ENCODE data around the gene TRPM4.
"Not testable (repeated sequence)": the region's sequence is repeated elsewhere in the genome, so short reads cannot be mapped to it uniquely, and the experiment has no call there.

TRPM4 gene

GRCh38 chr19:49153167-49153809 lies 4.3 kb upstream of the TRPM4 start:
- Mint-ChIP-seq H3K4me3 (no peak overlapping the region), H3K27ac (no peak overlapping the region), H3K36me3 (ENCODE audit: low read depth) (no peaks in the 10 kb centered on the region), H3K9me3 (no peaks in the 10 kb centered on the region), H3K4me1 (ENCODE audit: low read depth) (peaks cover 25% of the 10 kb centered on the region), H3K27me3 (peaks cover 66% of the 10 kb centered on the region)

- Mint-ChIP-seq H3K27ac (no peak overlapping the region), H3K36me3 (ENCODE audit: low read depth) (no peaks in the 10 kb centered on the region), H3K4me3 (no peak overlapping the region), H3K4me1 (ENCODE audit: low read depth) (peaks cover 23% of the 10 kb centered on the region), H3K27me3 (peaks cover 63% of the 10 kb centered on the region), H3K9me3 (no peaks in the 10 kb centered on the region)
Measured at GRCh38 chr19:49154279-49154678, 3.3 kb upstream of the TRPM4 start.

GRCh38 chr19:49155005-49155819 lies 2.4 kb upstream of the TRPM4 start, which contains the start of gene HRC:
Gene HRC (minus strand): TSS chr19:49155396. CDS start chr19:49155237, 159 bp downstream.
- no peak within 1 kb of the TSS for H3K27ac Mint-ChIP-seq
- peaks cover 13% of the 10 kb centered on the region for H3K4me1 Mint-ChIP-seq (ENCODE audit: low read depth)

GRCh38 chr19:49155820-49156346 lies 1.7 kb upstream of the TRPM4 start:
- Mint-ChIP-seq H3K27ac (no peak overlapping the region), H3K9me3 (no peaks in the 10 kb centered on the region), H3K27me3 (peaks cover 67% of the 10 kb centered on the region), H3K4me1 (ENCODE audit: low read depth) (peaks cover 12% of the 10 kb centered on the region), H3K36me3 (ENCODE audit: low read depth) (no peaks in the 10 kb centered on the region), H3K4me3 (no peak overlapping the region)

More at GRCh38 chr19:49155005-49155819, 2.4 kb upstream of the TRPM4 start, which contains the start of gene HRC:
- H3K4me3 Mint-ChIP-seq: no peak within 1 kb of the TSS
- peaks cover 63% of the 10 kb centered on the region for H3K27me3 Mint-ChIP-seq
- H3K36me3 Mint-ChIP-seq (ENCODE audit: low read depth): no peaks in the 10 kb centered on the region
- H3K9me3 Mint-ChIP-seq: no peaks in the 10 kb centered on the region

GRCh38 chr19:49160450-49161189 lies 3.0 kb downstream of the TRPM4 start:
- peaks cover 41% of the 10 kb centered on the region for H3K27me3 Mint-ChIP-seq
- no peak overlapping the region for H3K4me3 Mint-ChIP-seq
- H3K36me3 Mint-ChIP-seq (ENCODE audit: low read depth): no peaks in the 10 kb centered on the region
- H3K9me3 Mint-ChIP-seq: no peaks in the 10 kb centered on the region
- peaks cover 5% of the 10 kb centered on the region for H3K4me1 Mint-ChIP-seq (ENCODE audit: low read depth)
- H3K27ac Mint-ChIP-seq: no peak overlapping the region

- Mint-ChIP-seq H3K4me1 (ENCODE audit: low read depth) (peaks cover 5% of the 10 kb centered on the region), H3K36me3 (ENCODE audit: low read depth) (no peaks in the 10 kb centered on the region), H3K4me3 (no peak overlapping the region), H3K27ac (no peak overlapping the region), H3K27me3 (peaks cover 38% of the 10 kb centered on the region), H3K9me3 (no peaks in the 10 kb centered on the region)
Measured at GRCh38 chr19:49161987-49162386, 4.4 kb downstream of the TRPM4 start.

GRCh38 chr19:49165111-49165750 lies 7.6 kb downstream of the TRPM4 start:
- no peaks in the 10 kb centered on the region for H3K4me1 Mint-ChIP-seq (ENCODE audit: low read depth)
- no peaks in the 10 kb centered on the region for H3K36me3 Mint-ChIP-seq (ENCODE audit: low read depth)
- peaks cover 19% of the 10 kb centered on the region for H3K27me3 Mint-ChIP-seq
- H3K9me3 Mint-ChIP-seq: no peaks in the 10 kb centered on the region
- H3K4me3 Mint-ChIP-seq: no peak overlapping the region
- no peak overlapping the region for H3K27ac Mint-ChIP-seq

GRCh38 chr19:49165865-49166301 lies 8.3 kb downstream of the TRPM4 start:
- Mint-ChIP-seq H3K9me3 (no peaks in the 10 kb centered on the region), H3K27me3 (peaks cover 16% of the 10 kb centered on the region), H3K4me1 (ENCODE audit: low read depth) (no peaks in the 10 kb centered on the region), H3K27ac (no peak overlapping the region), H3K4me3 (no peak overlapping the region), H3K36me3 (ENCODE audit: low read depth) (no peaks in the 10 kb centered on the region)

GRCh38 chr19:49167857-49168409 lies 10.3 kb downstream of the TRPM4 start:
- Mint-ChIP-seq H3K4me3 (no peak overlapping the region), H3K27ac (no peak overlapping the region), H3K27me3 (peaks cover 18% of the 10 kb centered on the region), H3K36me3 (ENCODE audit: low read depth) (no peaks in the 10 kb centered on the region), H3K9me3 (no peaks in the 10 kb centered on the region), H3K4me1 (ENCODE audit: low read depth) (no peaks in the 10 kb centered on the region)

GRCh38 chr19:49168421-49168820 lies 10.8 kb downstream of the TRPM4 start:
- Mint-ChIP-seq H3K4me3 (no peak overlapping the region), H3K9me3 (no peaks in the 10 kb centered on the region), H3K27ac (no peak overlapping the region), H3K4me1 (ENCODE audit: low read depth) (no peaks in the 10 kb centered on the region), H3K27me3 (peaks cover 18% of the 10 kb centered on the region), H3K36me3 (ENCODE audit: low read depth) (no peaks in the 10 kb centered on the region)

- no peak overlapping the region for H3K4me3 Mint-ChIP-seq
- H3K4me1 Mint-ChIP-seq (ENCODE audit: low read depth): peaks cover 6% of the 10 kb centered on the region
- no peaks in the 10 kb centered on the region for H3K9me3 Mint-ChIP-seq
- no peak overlapping the region for H3K27ac Mint-ChIP-seq
- peaks cover 8% of the 10 kb centered on the region for H3K27me3 Mint-ChIP-seq
- H3K36me3 Mint-ChIP-seq (ENCODE audit: low read depth): no peaks in the 10 kb centered on the region
Measured at GRCh38 chr19:49173198-49173597, 15.6 kb downstream of the TRPM4 start.

GRCh38 chr19:49180659-49181058 lies 23.1 kb downstream of the TRPM4 start:
- H3K36me3 Mint-ChIP-seq (ENCODE audit: low read depth): no peaks in the 10 kb centered on the region
- H3K4me1 Mint-ChIP-seq (ENCODE audit: low read depth): peaks cover 6% of the 10 kb centered on the region
- H3K9me3 Mint-ChIP-seq: peaks cover 9% of the 10 kb centered on the region
- H3K27ac Mint-ChIP-seq: no peak overlapping the region
- H3K4me3 Mint-ChIP-seq: no peak overlapping the region
- peaks cover 4% of the 10 kb centered on the region for H3K27me3 Mint-ChIP-seq

GRCh38 chr19:49182010-49182847 lies 24.6 kb downstream of the TRPM4 start:
- H3K4me1 Mint-ChIP-seq (ENCODE audit: low read depth); H3K9me3 Mint-ChIP-seq; H3K4me3 Mint-ChIP-seq; H3K27me3 Mint-ChIP-seq; H3K36me3 Mint-ChIP-seq (ENCODE audit: low read depth): not testable (repeated sequence)
- peak overlapping the region; percentile 36 for H3K27ac Mint-ChIP-seq

Measured in stimulated activated naive CD8-positive, alpha-beta T cell treated with anti-CD3 and anti-CD28 coated beads, Interleukin-15, Interleukin-2, amounts not matched to agents 100 ng/mL and 50 ng/mL, for 24 hours (primary cell).